Transverse colon (tissue), 4 donors: ENCODE data around the gene TMEM238L. TPM values are rescaled to one million over a fixed set of nuclear protein-coding genes. Genes with fewer than 3 reads are reported as not detected.

ENCODE experiments used
- DNase-seq: peaks from one replicate; pipeline ENCODE4 v3.0.0-alpha.2; 2019
- H3K27ac ChIP-seq, 4 donors: fragments of 200-600 bp; sonication (generic); 2 replicates each; pipeline ENCODE4 v1.5.1; 2016 to 2018; ENCODE audit warnings: inconsistent platforms in 4 of 4
- H3K27me3 ChIP-seq: fragments of 200-600 bp; sonication (generic); 2 replicates; pipeline ENCODE4 v1.5.1; 2017; ENCODE audit warnings: inconsistent platforms
- H3K36me3 ChIP-seq, 4 donors: fragments of 200-600 bp; sonication (generic); 2 replicates each; pipeline ENCODE4 v1.5.1; 2017 to 2019; ENCODE audit warnings: inconsistent platforms in 4 of 4
- H3K4me1 ChIP-seq, 4 donors: fragments of 200-600 bp; sonication (generic); 2 replicates each; pipeline ENCODE4 v1.5.1; 2017 to 2020; ENCODE audit warnings: inconsistent platforms in 4 of 4
- H3K4me3 ChIP-seq, 4 donors: fragments of 200-600 bp; sonication (generic); 1 replicate in 1 of 4; 2 replicates in 3 of 4; pipeline versions ENCODE4 v1.5.1 to v1.6.1; 2017 to 2019; ENCODE audit warnings: inconsistent platforms in 4 of 4
- H3K9me3 ChIP-seq, 2 donors: fragments of 200-600 bp; sonication (generic); 2 replicates each; pipeline ENCODE4 v1.5.1; 2017 to 2019; ENCODE audit warnings: inconsistent platforms in 2 of 2
- EP300 ChIP-seq: sonication (generic); formaldehyde crosslinking; IDR thresholded peaks from one replicate; pipeline ENCODE4 v1.6.1; 2017; ENCODE audit warnings: antibody characterized with exemption, low read depth
- POLR2A ChIP-seq: fragments of 450-650 bp; IDR thresholded peaks from one replicate; pipeline ENCODE4 v1.6.1; 2016; ENCODE audit warnings: antibody characterized with exemption, mild to moderate bottlenecking, moderate library complexity
- POLR2AphosphoS5 ChIP-seq, 3 donors: sonication (generic); formaldehyde crosslinking; IDR thresholded peaks; one replicate each; pipeline ENCODE4 v1.6.1; 2016; ENCODE audit warnings: antibody characterized with exemption in 3 of 3
- WGBS, 2 donors: methylation state at CpG; one replicate each; pipeline ENCODE4 v1.1.5; 2018; ENCODE audit warnings: low coverage in 1 of 2; 5-methylcytosine and 5-hydroxymethylcytosine counted together
- in situ Hi-C, 4 donors: fragments of 200-750 bp; cut with MboI; loops; one replicate each; pipeline versions ENCODE4 v1.15.0 to v1.15.1; 2017; ENCODE audit warnings: low sequenced_read_pairs in 3 of 4, low pct_ligation_motif_present in 1 of 4, low pct_unique_long_range_greater_than_20kb in 1 of 4
- intact Hi-C: fragments of 100-400 bp; cut with DNase I; formaldehyde crosslinking; loops from one replicate; pipeline ENCODE4 v1.15.1; 2023; ENCODE audit warnings: low total_unique reads
- total RNA-seq, 4 donors: library from RNA; depleted of rRNA; stranded (reverse); fragments of >200 nt; gene quantifications; one replicate each; pipeline ENCODE4 v1.1.0, GENCODE V29; 2016
- TF ChIP-seq, protein P1 (sequence below), 5 experiments: fragments of 200-600 bp in 3 of 5; fragments of 450-650 bp in 2 of 5; sonication (generic) in 3 of 5; IDR thresholded peaks; 1 replicate in 2 of 5; 2 replicates in 3 of 5; pipeline ENCODE4 v1.5.1; 2016 to 2017; ENCODE audit warnings: antibody characterized with exemption in 5 of 5, inconsistent platforms in 3 of 5, mild to moderate bottlenecking in 2 of 5, moderate library complexity in 1 of 5

The TMEM238L gene
- total RNA-seq, 4 donors from 2014 or later, result 34.4 to 66.5 (median 42.5) TPM

DNA sequence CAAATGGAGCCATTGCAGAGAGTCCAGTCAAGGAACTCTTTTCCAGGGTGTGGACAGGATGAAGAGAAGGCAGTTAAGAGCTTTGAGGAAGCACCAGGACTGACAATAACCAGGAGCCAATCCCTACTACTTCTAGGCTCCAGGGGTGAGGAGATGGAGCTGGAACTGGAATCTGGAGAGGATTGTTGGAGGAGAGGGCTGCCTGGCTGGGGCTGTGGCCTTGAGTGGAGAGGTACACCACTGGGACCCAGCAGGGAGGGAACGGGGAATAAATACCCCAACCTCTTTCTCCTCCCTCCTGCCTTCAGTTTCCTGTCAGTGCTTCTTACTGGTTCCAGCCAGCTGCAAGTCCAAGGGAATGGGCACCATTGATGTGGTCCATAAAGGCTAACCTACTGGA is 41.9 kb downstream of the TMEM238L start:
- in situ Hi-C loops, result loop anchor here in 1 of 4 donors (25.0 kb wide), 1 partner anchor 300 kb away; no protein-coding TSS in a partner anchor
- intact Hi-C loops, result no loop called here
- Histone ChIP-seq H3K4me3 (no peak overlapping the region), H3K9me3 (no peaks in the 10 kb centered on the region), H3K27me3 (no peaks in the 10 kb centered on the region), H3K27ac (no peak overlapping the region), H3K4me1 (peaks cover 0 to 2% (median under 1%) of the 10 kb centered on the region in 4 donors), H3K36me3 (no peaks in the 10 kb centered on the region)
- DNase-seq, result no peak
- 86% methylated on average over 1 of the region's 1 CpG; no CpG with 5 or more reads in 1 of the 2 donors for WGBS, 2 donors
- no peak for TF ChIP-seq POLR2AphosphoS5 (IDR thresholded peaks at IDR 0.05)
- no peak for TF ChIP-seq POLR2A
- TF ChIP-seq EP300, result no peak
- TF ChIP-seq, protein P1, sequence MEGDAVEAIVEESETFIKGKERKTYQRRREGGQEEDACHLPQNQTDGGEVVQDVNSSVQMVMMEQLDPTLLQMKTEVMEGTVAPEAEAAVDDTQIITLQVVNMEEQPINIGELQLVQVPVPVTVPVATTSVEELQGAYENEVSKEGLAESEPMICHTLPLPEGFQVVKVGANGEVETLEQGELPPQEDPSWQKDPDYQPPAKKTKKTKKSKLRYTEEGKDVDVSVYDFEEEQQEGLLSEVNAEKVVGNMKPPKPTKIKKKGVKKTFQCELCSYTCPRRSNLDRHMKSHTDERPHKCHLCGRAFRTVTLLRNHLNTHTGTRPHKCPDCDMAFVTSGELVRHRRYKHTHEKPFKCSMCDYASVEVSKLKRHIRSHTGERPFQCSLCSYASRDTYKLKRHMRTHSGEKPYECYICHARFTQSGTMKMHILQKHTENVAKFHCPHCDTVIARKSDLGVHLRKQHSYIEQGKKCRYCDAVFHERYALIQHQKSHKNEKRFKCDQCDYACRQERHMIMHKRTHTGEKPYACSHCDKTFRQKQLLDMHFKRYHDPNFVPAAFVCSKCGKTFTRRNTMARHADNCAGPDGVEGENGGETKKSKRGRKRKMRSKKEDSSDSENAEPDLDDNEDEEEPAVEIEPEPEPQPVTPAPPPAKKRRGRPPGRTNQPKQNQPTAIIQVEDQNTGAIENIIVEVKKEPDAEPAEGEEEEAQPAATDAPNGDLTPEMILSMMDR (IDR thresholded peaks at IDR 0.05), result no peak

DNA sequence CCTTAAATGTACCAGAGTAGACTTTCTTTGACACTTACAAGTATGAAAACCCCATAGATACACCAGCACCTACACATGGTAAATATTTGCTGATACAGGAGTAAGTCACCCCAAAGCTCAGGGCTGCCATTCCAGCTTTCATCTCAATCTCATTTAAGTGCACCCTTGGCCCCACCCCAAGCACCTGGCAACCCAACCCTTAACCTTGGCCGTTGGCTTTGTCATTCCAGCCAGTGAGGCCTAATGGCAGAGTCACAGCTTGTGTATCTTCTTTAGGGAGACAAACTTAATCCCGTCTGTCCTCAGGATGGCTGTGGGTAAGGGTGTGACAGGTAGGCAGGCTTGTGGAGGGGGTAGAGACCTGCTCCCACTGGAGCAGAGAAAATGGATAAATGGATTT is 42.6 kb downstream of the TMEM238L start:
- WGBS, 2 donors, result 52% methylated on average over 2 of the region's 2 CpGs; no CpG with 5 or more reads in 1 of the 2 donors
- no peak for DNase-seq

DNA sequence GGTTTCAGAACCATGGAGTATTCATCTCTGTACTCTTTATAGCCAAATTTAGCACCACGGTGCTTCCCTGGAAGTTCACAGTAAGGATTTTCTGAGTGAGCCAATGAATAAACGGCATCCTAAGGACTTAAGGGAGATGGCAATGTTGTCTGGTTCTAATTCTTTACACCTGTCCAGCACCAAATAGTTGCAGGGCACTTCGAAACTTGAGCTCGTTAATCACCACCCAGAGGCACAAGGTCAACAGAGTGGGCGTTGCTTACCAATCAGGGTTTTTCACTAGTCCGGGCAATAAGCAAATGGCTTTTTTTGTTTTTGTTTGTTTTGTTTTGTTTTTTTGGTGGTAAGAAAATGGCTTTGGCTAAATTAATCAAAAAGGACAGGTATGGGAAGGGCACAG is 45.8 kb downstream of the TMEM238L start:
- Histone ChIP-seq H3K4me3 (no peak overlapping the region), H3K27me3 (no peaks in the 10 kb centered on the region), H3K27ac (peak overlapping the region in 1 of 4 donors; percentile 50), H3K9me3 (no peaks in the 10 kb centered on the region), H3K4me1 (peaks cover 0 to 7% (median 6%) of the 10 kb centered on the region in 4 donors), H3K36me3 (no peaks in the 10 kb centered on the region)
- TF ChIP-seq POLR2A (no peak), EP300 (no peak)
- intact Hi-C loops, result no loop called here
- in situ Hi-C loops, result loop anchor here in 1 of 4 donors (25.0 kb wide), 1 partner anchor 304 kb away; no protein-coding TSS in a partner anchor
- 86 to 92% methylated on average over 4 to 6 of the region's 6 CpGs for WGBS, 2 donors
- DNase-seq, result no peak

More for the DNA sequence above, 42.6 kb downstream of the TMEM238L start:
- H3K27ac ChIP-seq, result no peak overlapping the region
- no peaks in the 10 kb centered on the region for H3K36me3 ChIP-seq
- in situ Hi-C loops, result loop anchor here in 1 of 4 donors (25.0 kb wide), 1 partner anchor 301 kb away; no protein-coding TSS in a partner anchor
- H3K4me1 ChIP-seq, result peaks cover 0 to 7% (median 6%) of the 10 kb centered on the region in 4 donors
- TF ChIP-seq POLR2AphosphoS5 (IDR thresholded peaks at IDR 0.05) (no peak), EP300 (no peak), POLR2A (no peak)
- TF ChIP-seq, protein P1 (IDR thresholded peaks at IDR 0.05), result no peak
- H3K4me3 ChIP-seq, result no peak overlapping the region
- H3K9me3 ChIP-seq, result no peaks in the 10 kb centered on the region
- H3K27me3 ChIP-seq, result no peaks in the 10 kb centered on the region
- intact Hi-C loops, result no loop called here

GRCh38 chr17:10757647-10758046 is 46.3 kb downstream of the TMEM238L start:
- WGBS, 2 donors, result 73% methylated on average over 2 of the region's 2 CpGs; no CpG with 5 or more reads in 1 of the 2 donors
- H3K9me3 ChIP-seq, result no peaks in the 10 kb centered on the region
- peaks cover 0 to 7% (median 6%) of the 10 kb centered on the region in 4 donors for H3K4me1 ChIP-seq
- in situ Hi-C loops (loop anchor here in 1 of 4 donors (25.0 kb wide), 1 partner anchor 305 kb away; no protein-coding TSS in a partner anchor), intact Hi-C loops (no loop called here)
- peak overlapping the region; percentile 32 to 50 (median 44) for H3K27ac ChIP-seq
- TF ChIP-seq POLR2AphosphoS5 (IDR thresholded peaks at IDR 0.05) (no peak), POLR2A (no peak)
- TF ChIP-seq, protein P1 (IDR thresholded peaks at IDR 0.05), result no peak
- H3K36me3 ChIP-seq, result no peaks in the 10 kb centered on the region
- no peak for DNase-seq
- H3K4me3 ChIP-seq, result no peak overlapping the region
- H3K27me3 ChIP-seq, result no peaks in the 10 kb centered on the region
